GM18873 (cell line): Measurements from ENCODE around the gene IL2RG.

Source experiments
- ATAC-seq: cut with Tn5 transposase; IDR thresholded peaks from one replicate; pipeline ENCODE4 v1.9.1; 2021; ENCODE audit warnings: mild to moderate bottlenecking, moderate library complexity, moderate number of reproducible peaks; ENCODE audit not compliant: unreplicated experiment, low FRiP score

Gene IL2RG

DNA sequence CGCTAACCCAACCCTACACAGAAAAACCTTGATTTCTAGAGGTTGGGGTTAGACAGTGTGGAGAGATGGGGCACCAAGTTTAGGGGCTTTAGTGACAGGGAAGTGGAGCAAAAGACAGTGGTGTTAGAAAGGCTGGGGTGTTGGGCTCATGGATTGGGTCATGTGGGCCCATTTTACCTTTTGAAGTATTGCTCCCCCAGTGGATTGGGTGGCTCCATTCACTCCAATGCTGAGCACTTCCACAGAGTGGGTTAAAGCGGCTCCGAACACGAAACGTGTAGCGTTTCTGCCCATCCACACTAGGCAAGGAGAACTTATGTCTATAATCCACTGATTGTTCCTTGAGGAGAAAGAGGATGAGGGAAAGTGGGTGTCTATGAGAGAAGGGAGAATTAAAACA lies 2.3 kb downstream of the IL2RG start:
- ATAC-seq = no peak

DNA sequence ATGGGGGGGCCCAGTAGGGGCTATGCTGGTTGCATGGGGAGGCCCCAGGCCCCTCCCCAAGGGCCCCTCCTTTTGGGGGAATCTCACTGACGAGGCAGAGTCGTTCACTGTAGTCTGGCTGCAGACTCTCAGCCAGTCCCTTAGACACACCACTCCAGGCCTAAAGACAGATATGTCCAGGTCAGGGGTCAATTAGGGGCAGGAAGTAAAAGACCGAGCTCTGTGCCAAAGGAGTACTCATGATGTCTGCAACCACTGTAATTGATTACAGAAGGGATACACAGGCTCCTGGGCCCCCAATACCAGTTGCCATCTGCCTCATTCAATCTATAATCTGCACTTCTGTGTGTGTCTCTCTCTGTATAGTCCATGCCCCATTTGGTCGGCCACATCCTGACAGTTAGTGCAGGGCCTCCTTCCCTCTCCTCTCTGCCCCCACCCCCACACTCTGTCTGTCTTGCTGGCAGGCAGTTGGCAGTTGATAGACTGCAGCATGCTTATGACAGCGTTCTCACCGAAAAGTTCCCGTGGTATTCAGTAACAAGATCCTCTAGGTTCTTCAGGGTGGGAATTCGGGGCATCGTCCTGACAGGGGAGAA lies 3.5 kb downstream of the IL2RG start:
- ATAC-seq = no peak

GRCh38 chrX:71107245-71107644 lies 4.1 kb downstream of the IL2RG start:
- no peak for ATAC-seq

DNA sequence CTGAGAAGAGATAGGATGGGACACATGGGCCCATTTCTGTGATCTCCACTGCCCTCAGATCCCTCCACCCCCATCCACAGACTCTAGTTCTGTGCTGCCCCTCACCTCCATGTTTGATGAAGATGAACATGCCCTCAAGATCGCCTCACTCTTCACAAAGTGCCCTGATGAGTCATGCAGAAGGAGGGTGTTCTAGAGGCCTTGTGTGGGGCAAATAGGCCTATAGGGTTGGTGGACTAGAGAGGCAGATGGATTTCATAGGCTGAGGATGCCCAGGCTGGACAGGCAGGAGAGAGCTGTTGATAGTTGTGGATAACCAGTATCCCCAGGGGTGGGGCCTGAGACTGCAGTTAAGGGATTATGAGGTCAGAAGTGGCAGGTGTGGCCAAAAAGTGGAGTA lies 5.0 kb downstream of the IL2RG start, which contains the start of gene CXorf65:
Gene CXorf65, minus strand, starts transcription at position 314 of the 400 bp plus-strand sequence. Its CDS starts 184 bp downstream, at position 130.
- no peak for ATAC-seq

DNA sequence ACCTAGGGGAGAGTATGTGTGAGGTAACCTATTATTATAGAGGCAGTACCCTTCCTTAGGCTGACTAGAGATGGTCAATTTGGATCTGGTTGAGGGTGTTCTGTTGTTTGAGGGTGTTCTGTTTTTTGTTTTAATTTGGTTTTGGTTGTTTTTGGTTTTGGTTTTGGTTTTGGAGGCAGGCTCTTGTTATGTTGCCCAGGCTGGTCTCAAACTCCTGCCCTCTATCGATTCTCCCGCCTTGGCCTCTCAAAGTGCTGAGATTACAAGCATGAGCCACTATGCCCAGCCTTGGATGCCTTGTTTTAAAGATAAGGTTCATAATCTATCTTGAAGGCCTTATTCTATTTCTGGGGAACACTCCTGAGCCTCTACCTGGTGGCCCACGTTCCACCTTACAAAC lies 5.7 kb downstream of the IL2RG start:
- no peak for ATAC-seq

DNA sequence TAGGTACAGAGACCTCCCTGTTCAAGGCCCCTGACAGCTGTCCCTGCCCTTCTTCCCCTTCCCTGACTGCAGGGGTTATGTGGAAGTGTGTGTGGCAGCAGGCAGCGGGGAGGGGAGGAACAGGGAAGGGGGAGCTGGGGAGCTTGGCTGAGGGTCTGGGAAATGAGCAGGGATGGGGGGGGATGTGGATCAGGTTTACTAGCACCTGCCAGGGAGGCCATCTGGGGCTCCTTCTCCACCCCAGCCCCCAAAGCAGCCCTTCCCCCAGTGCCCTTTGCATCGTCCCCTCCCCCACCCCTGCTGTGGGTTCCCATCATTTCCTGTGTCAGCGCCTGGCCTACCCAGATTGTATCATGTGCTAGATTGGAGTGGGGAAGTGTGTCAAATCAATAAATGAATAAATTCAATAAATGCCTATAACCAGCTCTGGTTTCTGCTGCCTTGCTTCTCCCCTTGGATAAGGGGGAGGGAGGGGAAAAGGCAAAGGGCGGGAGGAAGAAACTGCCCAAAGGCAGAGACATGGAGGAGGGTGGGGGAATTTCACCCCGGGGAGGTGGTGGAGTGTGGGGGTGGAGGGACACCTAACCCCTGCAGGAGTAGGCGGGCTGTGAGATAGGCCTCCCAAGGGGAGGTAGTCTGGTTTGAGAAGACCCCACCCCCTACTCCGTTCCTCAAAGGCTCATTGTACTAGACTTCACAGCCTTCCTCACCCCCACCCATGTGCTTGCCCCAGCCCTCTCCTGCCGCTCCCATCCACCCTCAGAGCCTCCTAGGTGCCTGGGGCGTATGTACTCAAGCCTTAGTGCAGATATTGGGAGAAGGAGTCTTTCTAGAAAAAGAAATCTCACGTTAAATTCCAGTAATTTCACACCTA lies 8.0 kb downstream of the IL2RG start:
- no peak for ATAC-seq

DNA sequence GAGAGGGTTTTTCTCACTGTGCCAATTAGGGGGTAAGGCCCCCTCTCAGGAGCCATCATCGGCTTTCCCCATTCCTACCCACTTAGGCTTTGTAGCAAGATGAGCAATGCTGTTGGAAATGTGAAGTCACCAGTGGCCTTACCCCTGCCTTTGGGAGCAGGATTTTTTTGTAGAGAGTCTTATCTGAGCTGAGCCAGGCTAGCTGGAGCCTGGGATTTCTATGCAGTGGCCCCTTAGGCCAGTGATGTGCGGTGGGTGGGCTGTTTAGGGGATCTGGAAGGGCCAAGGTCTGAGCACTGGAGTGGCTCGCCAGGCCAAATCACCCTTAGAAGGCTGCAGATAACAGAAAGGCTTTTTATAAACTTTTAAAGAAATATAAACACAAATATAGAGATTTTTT lies 9.1 kb downstream of the IL2RG start:
- no peak for ATAC-seq

- ATAC-seq = no peak
Measured at GRCh38 chrX:71100581-71101505, 10.5 kb downstream of the IL2RG start.

DNA sequence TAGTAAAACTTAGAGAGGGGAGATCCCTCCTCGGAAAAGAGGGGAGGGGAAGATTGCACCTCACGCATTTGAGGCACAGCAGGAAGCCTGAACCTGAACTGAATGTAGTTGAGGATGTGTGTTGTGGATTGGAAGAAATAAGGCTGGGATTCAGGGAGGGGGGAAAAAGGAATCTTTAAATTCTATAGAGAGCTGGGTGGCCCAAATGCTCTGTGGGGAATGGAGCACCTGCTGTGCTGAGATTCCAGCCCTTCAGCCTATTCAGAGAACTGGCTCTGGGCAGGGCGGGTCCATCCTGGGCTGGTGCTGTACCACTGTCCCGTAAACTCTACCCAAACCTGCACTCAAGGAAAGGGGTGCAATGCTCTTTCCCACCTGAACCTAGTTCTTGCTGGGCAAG lies 11.6 kb downstream of the IL2RG start:
- no peak for ATAC-seq

- no peak for ATAC-seq
Measured at GRCh38 chrX:71098951-71099506, 12.3 kb downstream of the IL2RG start.

DNA sequence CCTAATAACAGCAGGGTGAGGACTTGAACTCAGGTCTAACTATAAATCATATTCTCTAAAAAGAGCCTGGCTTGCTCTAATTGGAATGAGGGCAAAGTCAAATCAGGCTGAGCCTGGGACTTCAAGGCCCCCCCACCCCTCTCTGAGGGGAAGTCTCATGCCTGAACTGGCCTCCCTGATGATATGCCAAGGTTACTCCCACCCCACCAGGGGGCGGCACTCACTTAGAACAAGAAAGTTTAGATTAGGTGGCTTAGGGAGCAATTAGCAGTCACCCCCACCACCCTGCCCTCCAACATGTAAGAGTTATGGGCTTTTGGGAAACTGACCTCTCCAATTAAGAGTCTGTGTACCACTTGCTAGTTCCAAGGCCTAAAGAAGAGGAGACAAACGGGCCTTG lies 13.1 kb downstream of the IL2RG start:
- no peak for ATAC-seq

DNA sequence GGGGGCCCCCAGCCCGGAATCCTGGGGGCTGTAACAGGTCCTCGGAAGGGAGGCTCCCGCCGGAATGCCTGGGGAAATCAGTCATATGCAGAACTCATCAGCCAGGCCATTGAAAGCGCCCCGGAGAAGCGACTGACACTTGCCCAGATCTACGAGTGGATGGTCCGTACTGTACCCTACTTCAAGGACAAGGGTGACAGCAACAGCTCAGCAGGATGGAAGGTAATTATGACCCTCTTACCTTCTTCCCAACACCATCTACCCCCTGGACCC lies 14.7 kb downstream of the IL2RG start:
- ATAC-seq = no peak

GRCh38 chrX:71095981-71096759 lies 15.2 kb downstream of the IL2RG start:
- ATAC-seq = no peak

DNA sequence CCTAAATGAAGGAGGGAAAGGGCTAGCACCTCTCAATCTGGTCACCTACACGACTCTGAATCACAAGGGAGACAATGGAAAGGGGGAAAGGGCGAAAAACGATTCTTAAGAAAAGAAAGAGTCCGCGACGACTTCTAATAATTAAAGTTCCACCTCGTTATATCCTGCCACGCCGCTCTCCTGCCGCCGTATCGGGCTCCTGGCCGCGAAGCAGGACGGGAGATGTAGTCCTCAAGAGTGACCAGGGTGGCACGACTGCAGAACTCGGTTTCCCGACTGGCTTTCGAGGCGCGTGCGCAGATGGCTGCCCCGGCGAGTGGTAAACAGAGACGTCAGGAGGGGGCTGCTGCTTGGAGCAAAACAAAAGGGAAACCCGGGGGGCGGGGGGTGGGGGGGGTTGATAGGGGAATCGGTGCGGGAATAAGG lies 15.8 kb downstream of the IL2RG start, which contains the start of gene FOXO4:
Gene FOXO4, plus strand, starts transcription at position 297 of the 426 bp plus-strand sequence. CDS start 678 bp downstream, outside the sequence.
- peak; percentile 77 for ATAC-seq

DNA sequence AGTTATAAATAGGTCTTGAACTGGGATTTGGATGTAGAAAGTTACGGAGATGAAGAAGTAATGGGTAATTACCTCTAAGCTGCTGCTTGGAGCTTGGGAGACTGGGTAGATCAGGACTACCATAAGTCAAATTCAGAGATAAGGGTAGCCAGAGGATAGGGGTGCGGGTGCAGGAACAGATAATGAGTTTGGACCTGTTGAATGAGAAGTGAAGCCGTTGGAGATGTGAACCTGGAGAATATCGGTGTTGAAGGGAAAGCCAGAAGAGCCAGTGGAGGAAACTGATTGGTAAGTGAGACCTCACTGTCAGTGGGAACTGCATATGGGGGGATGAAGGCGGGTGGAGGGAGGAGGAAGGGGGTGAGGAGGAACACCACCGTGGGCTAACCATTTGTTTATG lies 16.3 kb downstream of the IL2RG start:
- ATAC-seq = no peak

- ATAC-seq = no peak
Measured at GRCh38 chrX:71091263-71091662, 20.1 kb downstream of the IL2RG start.

DNA sequence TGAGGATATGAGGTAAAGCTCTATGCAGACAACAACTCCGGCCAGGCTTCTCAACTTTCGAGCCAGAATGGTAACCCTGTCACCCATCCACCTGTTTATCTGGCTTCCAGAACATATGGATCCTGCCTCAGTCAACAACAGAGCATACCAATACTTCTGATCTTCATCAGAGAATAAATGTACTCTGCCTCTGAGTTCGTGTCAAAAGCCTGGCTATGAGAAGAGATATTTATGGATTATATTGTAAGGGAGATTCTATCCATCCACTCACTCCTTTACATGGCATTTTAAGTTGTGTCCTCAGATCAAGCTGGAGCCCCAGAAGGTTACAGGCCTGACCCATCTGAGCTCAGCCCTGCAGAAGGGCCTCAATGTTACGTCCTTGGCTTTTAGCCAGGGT lies 25.5 kb downstream of the IL2RG start:
- ATAC-seq = no peak

DNA sequence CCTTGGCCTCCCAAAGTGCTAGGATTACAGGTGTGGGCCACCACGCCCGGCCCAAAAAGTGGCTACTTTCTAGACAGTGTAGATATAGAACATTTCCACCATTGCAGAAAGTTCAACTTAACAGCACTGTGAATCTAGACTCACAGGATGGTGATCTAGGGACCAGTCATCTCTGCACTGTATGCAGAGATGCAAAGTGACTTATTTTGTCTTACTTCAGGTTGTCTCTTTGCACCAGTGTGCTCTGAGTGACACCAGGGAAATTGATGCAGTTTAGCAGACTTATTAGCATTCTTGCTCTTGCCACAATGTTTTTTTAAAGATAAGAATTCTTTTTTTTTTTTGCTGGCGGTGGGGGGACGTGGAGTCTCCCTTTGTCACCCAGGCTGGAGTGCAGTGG lies 28.6 kb downstream of the IL2RG start:
- no peak for ATAC-seq

DNA sequence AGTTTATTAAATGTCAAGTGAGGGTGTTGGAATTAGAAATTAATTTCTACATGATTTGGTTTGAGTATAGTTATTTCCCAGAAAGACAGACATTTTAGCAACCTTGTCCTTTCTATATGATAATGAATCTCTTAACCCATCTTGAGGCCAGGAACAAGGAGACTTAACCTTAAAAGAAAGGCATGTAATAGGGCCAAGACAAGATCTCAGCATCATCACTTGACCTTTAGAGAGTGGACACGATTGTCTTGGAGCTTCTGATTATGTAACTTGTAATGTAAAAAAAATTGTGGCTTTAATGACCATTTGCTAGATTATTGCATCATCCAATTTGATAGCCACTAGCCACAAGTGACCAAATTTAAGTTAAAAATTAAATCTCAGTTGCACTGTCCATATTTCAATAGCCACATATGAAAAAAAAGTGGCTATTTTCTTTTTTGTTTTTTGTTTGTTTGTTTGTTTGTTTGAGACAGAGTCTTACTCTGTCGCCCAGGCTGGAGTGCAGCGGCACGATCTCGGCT lies 29.2 kb downstream of the IL2RG start:
- no peak for ATAC-seq
